Activated CD4-positive, alpha-beta T cell treated with anti-CD3 and anti-CD28 coated beads for 1 hour (primary cell): Measurements from ENCODE around the gene TANGO2.
"Not testable (repeated sequence)": the region's sequence is repeated elsewhere in the genome, so short reads cannot be mapped to it uniquely, and the experiment has no call there.

Source experiments
- DNase-seq: peaks from one replicate; pipeline ENCODE4 v3.0.0-alpha.2; 2020

TANGO2 gene

GRCh38 chr22:20065896-20066616 lies 45.1 kb downstream of the TANGO2 start:
- DNase-seq, result no peak

- no peak for DNase-seq
Measured at GRCh38 chr22:20066617-20067383, 45.9 kb downstream of the TANGO2 start.

DNA sequence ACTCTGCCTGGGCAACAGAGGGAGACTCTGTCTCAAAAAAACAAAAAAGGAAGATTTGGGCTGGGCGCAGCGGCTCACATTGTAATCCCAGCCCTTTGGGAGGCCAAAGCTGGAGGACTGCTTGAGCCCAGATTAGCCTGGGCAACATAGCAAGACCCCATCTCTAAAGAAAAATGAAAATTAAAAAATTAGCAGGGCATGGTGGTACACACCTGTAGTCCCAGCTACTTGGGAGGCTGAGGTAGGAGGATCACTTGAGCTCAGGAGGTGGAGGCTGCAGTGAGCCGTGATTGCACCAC lies 46.4 kb downstream of the TANGO2 start:
- DNase-seq, result not testable (repeated sequence)

GRCh38 chr22:20068640-20069039 lies 47.7 kb downstream of the TANGO2 start:
- no peak for DNase-seq

DNA sequence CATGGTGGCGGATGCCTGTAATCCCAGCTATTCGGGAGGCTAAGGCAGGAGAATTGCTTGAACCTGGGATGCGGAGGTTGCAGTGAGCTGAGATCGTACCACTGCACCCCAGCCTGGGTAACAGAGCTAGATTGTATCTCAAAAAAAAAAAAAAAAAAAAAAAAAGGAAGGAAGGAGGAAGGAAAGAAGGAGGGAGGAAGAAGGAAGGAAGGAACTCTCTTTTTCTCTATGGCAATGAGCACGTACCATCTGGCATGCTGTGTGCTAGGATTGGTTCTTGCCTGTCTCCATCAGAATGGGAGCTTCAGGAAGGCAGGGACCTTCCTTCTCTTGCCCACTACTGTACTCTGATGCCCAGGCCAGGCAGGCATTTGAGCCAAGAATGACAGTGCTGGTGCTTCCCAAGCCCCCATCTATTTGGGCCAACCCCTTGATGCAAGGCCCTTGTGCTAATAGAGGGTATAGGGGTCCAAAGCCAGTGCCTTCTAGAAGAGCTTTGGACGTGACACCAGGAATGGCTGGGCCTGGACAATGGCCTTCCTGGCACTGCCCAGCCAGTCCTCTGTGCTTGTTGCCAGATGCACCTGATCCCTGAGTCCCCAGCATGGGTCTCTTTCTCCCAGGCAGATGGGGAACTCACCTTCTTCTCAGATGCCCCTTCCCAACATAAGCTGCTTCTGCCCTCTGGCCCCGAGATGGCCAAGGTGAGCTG lies 48.6 kb downstream of the TANGO2 start:
- DNase-seq, result no peak

- no peak for DNase-seq
Measured at GRCh38 chr22:20071524-20071972, 50.6 kb downstream of the TANGO2 start.

GRCh38 chr22:20076627-20077172 lies 55.8 kb downstream of the TANGO2 start:
- DNase-seq, result no peak

GRCh38 chr22:20079745-20080444 lies 59.0 kb downstream of the TANGO2 start, which contains the start of gene DGCR8:
Gene DGCR8 (plus strand): TSS chr22:20080241. CDS start chr22:20085964, 5,723 bp downstream.
- DNase-seq, result peak; percentile 54

GRCh38 chr22:20080445-20080775 lies 59.5 kb downstream of the TANGO2 start:
- DNase-seq, result peak; percentile 64

DNA sequence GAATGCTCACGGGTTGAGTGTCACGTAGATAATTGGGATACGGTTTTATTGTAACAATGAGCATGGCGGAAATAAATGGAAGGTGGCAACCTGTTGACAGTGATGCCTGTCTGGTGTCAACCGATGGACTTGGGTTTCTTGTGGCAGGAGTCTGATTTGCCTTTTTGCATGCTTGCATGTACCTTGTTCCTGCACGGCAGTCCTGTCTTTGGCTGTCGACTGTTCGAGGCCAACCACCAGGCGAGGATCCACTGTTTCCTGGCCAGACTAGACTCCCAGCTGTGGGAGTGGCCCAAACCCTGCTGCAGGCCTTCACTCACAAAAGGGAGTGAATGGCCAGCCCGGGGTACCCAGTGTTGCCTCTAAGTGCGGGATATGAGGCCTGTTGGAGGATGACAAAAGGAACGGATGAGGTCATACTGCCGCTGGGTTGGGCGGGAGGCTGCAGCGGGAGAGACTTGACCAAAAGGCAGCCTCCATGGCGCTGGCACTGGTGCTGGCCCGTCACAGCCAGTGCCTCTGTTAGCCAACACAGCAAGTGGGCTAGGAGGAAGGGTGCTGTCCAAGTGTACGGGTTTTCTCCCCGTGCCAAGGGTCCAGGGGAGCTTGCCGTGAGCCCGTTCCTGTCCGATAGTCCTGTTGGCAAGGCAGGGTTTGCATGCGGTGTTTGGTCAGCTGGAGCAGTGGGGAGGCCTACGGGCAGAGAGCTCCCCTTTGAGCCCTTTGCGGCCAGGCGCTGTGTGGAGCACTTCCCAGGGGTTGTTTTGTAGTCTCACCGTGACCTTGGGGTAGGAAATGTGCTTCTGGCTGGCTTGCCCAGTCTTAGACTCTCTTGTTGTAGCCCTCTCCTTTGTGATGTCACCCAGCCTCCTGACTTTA lies 60.1 kb downstream of the TANGO2 start:
- DNase-seq, result no peak

- no peak for DNase-seq
Measured at GRCh38 chr22:20083157-20083890, 62.4 kb downstream of the TANGO2 start.

GRCh38 chr22:20083891-20084546 lies 63.1 kb downstream of the TANGO2 start:
- DNase-seq, result no peak

DNA sequence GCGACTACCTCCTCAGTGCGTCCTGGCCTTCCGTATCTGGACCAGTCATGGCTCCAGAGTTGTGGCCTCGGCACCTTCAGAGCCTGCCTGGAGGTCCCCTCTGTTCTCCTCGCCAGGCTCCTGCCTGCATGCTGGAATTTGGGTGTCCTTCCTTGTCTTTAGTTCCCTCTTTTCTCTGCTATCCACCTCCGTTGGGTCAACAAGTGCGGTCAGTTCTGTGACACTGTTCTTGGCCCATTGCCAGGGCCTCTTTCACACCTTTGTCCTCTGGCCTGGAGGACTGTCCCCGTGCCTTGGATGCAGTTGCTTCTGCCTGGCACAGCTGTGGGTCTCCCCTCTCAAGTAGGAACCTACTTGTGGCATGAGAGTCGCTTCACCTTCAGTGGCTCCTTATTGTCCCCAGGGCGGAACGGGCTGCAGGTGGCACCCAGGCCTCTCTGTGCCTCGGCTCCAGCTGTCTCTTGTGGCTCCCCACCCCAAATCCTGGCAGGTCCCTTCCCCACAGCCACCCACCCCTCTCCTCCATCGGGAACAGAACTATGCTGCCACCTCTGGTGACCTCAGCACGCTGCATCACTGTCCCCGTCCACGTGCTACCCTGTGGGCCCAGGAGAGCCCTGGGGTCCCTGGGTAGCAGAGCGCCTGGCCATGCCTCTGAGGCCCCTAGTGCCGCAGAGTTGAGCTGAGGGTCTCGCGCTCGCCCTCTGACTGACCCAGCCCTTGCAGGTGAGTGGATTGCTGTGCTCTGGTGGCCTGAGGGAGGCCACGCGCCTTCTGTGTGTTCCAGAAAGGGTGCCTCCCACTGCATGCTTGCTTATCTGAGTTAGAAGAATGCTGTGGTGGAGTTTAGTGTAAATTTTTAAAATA lies 63.9 kb downstream of the TANGO2 start:
- no peak for DNase-seq

DNA sequence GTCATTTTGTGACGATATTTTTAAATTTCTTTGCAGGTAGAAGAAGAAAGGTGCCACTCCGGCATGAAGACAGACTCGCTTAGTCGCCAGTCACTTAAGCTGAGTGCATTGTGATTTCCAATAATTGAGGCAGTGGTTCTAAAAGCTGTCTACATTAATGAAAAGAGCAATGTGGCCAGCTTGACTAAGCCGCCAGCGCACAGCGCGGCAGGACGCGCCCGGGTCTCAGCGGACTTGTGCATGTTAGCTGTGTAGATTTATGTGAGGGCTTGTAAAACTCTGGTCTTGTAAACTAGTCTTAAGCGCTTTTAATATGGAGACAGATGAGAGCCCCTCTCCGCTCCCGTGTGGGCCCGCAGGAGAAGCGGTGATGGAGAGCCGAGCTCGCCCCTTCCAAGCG lies 64.7 kb downstream of the TANGO2 start:
- DNase-seq, result no peak

GRCh38 chr22:20086101-20086599 lies 65.2 kb downstream of the TANGO2 start:
- no peak for DNase-seq

DNA sequence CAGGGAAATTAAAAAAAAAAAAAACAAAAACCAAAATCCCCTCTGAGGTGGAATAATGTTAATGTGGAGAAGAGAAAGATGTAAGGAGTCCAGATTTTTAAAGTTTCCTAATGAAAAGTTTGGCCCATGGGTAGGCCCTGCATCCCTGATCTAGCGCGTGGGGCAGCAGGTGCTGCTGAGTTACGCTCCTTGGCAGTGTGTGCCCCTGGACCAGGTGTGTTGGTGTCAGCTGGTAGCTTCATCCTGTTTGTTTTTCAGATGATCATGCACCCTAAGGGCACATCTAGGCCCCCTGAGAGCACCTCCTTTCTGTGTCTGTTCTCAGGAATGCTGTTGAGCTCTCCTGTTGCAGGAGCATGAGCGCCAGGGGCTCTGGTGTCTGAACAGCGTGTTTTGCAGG lies 65.9 kb downstream of the TANGO2 start:
- no peak for DNase-seq

GRCh38 chr22:20087319-20088262 lies 66.7 kb downstream of the TANGO2 start:
- DNase-seq, result no peak

DNA sequence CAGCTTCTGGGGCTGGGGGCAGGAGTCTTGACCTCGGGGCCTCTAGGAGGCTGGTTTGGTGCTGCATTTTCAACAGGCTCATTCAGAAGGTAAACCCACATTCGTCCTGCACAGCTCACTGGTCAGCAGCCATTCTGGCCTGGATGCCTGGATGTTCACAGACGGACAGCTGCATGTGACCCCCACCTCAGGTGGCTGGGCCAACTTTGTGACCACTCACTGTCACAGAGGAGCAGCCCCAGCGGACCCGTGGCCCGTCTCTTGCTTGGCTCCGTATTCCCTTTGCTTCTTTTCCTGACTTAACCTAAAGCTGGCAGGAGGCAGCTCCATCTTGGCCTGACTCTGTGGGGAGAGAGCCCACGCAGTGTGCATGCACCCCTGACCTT lies 67.3 kb downstream of the TANGO2 start:
- DNase-seq, result no peak
